Stimulated activated CD4-positive, alpha-beta T cell treated with anti-CD3 and anti-CD28 coated beads, Interleukin-15, amount 100 ng/mL, for 1 hour (primary cell): ENCODE data around the gene KSR2.
"Not testable (repeated sequence)": the region's sequence is repeated elsewhere in the genome, so short reads cannot be mapped to it uniquely, and the experiment has no call there.

Experiments used
- DNase-seq, 2 donors: peaks; one replicate each; pipeline ENCODE4 v3.0.0-alpha.2; 2020; ENCODE audit warnings: low read depth in 1 of 2, low spot score in 1 of 2

KSR2 gene

DNA sequence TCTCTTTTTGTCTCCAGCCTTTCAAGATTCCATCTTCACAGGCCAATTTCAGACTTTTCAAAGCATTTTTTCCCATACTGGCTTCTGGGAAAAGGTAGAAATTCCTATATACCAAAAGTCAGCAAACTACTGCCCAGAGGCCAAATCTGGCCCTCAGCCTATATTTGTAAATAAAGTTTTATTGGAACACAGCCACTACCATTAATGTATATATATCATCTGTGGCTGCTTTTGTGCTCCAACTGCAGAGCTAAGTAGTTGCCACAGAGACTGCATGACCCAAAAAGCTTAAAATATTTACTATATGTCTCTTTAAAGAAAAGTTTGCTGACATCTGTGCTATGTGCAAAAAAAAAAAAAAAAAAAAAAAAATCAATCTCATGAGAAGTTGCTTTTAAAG is 76.3 kb downstream of the KSR2 start:
- DNase-seq = no peak

GRCh38 chr12:117891265-117891664 is 77.5 kb downstream of the KSR2 start:
- not testable (repeated sequence) for DNase-seq

DNA sequence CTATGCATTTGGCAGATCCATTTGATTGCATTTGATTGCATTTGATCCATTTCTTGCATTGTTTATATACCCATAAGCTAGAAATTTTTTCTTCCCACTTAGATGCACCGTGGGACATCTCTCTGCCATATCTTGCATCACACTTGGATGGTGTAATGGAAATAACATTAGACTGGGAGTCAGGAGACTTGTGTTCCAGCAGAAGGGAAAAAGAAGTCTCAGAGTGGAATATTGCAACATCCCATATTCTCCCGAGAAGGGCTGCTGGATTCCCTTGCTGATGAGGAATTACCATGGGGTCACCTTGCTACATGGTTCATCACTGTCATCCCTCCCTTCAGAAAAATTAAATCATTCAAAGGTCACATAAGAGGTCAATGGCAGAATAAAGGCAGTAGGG is 78.1 kb downstream of the KSR2 start:
- no peak for DNase-seq

GRCh38 chr12:117890137-117890536 is 78.7 kb downstream of the KSR2 start:
- DNase-seq = no peak

GRCh38 chr12:117889098-117889497 is 79.7 kb downstream of the KSR2 start:
- DNase-seq = no peak

DNA sequence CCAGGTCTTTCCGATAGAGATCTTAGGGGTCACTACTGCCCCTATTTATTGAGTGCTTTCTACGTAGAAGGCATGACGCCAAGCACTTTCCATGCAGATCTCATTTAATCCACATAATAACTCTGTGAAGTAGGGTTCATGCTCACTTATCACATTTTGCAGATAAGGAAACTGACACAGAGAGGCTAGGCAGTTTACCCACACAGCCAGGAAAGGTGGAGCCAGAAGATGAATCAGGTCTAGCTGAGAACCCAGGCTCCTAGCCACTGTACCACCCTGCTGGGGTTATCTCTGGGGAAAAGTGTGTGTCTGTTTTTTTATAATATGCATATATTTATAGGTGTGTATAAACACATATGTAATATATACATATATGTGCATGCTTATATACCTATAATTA is 83.6 kb downstream of the KSR2 start:
- DNase-seq = no peak

DNA sequence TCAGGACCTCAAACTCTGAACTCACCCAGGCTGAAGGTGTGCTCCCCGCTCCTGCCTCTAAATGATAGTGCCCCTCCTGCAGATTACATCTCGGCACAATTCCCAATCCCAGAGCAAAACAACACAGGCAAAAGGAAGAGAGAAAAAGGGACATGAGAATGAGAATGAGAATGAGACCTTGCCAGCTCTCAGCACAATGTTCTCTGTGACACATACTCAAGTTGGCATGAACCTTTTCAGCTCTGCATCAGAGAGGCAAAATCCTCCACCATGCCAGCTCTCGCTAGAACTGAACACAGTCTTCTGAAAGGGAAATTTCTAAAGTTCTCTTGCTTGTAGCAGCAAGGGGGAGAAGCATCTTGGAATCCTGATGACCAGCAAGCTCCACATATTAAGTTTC is 84.6 kb downstream of the KSR2 start:
- no peak for DNase-seq

DNA sequence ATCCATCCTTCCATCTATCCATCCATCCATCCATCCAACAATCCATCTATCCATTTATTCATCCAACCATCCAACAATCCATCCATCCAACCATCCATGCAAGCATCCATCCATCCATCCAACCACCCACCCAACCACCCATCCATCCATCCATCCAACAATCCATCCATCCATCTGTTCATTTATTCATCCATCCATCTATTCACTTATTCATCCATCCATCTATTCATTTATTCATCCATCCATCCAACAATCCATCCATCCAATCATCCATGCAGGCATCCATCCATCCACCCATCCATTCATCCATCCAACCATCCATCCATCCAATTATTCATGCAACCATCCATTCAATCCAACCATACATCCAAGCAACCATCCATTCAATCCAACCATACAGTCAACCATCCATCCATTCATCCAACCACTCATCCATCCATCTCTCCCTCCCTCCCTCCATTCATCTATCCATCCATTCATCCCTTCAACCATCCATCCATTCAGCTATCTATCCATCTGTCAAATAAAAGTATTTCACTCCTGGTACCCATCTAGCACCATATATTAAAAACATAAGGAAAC is 86.1 kb downstream of the KSR2 start:
- DNase-seq = no peak

DNA sequence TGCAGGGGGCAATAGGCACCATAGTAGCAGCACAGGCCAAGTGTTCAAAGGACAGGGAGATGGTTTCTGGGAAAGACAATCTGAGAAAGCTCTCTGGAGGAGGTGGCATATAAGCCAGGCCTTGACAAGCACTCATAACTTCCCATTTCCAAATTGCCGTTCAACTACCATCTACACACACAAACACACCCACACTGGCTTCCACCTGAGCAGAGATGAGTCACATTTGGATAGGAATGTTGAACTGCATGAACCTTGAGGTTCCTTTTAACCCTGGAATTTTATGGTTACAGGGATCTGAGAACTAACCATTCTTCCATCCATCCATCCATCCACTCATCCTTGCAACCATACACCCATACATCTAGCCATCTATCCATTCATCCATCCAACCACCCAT is 86.6 kb downstream of the KSR2 start:
- no peak for DNase-seq

DNA sequence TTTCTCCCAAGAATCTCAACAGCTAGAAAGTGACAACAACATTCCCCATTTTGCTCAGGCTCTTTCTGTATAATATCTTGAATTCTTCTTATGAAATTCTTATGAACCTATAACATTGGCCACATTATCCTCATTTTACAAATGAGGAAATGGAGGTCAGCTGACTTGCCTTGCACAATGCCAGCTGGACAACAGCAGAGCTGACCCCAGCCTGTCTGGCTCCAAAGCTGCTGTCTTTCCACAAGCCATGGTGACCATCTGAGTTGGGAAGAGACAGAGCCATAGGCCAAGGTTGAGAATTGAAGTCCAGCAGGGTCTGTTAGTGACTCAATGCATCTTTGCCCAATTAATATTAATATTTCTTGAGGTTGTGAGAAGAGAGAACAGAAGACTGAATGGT is 87.3 kb downstream of the KSR2 start:
- no peak for DNase-seq

DNA sequence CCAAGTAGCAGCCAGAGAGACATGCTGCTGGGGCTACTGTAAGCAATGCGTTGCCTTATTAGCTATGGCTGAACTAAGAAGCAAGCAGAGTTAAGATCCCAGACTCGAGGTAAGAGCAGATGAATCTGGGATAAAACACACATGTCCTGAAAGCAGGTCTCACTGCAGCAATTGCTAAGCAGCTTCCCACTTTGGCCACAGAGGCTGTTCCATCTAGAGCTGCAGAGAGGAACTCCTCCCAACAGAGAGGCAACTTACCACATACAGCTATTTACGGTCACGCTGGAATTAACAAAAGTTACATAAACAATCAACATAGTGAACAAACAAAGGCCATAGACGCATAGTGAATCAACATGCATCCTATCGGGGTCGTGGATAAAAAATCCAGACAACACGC is 90.2 kb downstream of the KSR2 start:
- no peak for DNase-seq

GRCh38 chr12:117876436-117876816 is 92.4 kb downstream of the KSR2 start:
- no peak for DNase-seq

DNA sequence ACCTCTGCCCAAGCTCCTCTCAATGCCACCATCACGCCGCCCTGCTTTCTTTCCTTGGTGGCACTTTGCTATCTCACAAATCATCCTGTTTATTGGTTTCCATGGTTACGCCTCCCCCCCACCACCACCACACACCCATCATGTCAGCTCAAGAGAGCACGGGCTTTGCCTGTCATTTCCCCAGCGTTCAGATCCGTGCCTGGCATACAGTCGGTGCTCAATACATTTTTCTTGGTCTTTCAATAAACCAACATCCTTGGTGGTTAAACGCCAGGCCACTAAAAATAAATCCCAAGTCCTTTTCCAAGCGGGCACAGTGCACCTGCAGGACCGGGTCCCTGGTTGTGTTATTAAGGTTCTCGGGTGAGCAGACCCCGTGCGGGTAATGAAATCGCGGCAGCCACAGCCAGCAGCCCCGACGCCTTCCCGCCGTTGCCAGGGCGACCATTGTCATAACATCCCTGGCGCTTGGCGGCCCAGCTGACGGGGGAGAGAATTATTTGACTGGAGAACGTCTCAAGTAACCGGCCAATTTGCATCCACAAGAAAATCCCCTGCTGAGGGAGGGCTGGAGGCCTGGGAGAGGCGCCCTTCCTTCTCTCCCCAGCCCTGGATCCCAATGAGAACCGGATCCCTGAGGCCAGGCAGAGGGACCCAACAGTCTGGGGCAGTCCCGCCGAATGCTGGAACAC is 92.9 kb downstream of the KSR2 start:
- peak in 1 of 2 donors; percentile 4 for DNase-seq

- peak; percentile 28 to 60 for DNase-seq
Measured at GRCh38 chr12:117874842-117875434, 93.9 kb downstream of the KSR2 start.

GRCh38 chr12:117874198-117874597 is 94.6 kb downstream of the KSR2 start:
- not testable (repeated sequence) for DNase-seq

GRCh38 chr12:117872546-117873169 is 96.1 kb downstream of the KSR2 start:
- no peak for DNase-seq

DNA sequence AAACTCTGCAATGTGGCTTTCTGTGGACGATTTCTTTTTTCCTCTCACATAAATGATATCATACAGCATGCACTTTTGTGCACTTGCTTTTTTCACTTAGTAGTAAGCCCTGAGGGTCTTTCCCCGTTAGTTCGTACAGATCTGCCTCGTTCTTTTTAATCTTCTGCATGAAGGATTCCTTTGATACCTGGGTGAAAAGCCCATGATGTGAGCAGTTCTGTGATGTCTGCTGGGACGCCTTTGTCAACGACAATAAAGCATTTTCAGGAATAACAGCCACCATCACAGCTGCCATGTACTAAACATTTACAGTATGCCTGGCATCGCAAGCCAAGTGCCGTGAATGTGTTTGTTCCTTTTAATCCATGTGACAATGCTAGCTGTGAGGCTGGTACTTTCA is 99.2 kb downstream of the KSR2 start:
- DNase-seq = no peak

GRCh38 chr12:117867348-117867747 is 101.4 kb downstream of the KSR2 start:
- DNase-seq = no peak

GRCh38 chr12:117865505-117865904 is 103.3 kb downstream of the KSR2 start:
- DNase-seq = no peak

DNA sequence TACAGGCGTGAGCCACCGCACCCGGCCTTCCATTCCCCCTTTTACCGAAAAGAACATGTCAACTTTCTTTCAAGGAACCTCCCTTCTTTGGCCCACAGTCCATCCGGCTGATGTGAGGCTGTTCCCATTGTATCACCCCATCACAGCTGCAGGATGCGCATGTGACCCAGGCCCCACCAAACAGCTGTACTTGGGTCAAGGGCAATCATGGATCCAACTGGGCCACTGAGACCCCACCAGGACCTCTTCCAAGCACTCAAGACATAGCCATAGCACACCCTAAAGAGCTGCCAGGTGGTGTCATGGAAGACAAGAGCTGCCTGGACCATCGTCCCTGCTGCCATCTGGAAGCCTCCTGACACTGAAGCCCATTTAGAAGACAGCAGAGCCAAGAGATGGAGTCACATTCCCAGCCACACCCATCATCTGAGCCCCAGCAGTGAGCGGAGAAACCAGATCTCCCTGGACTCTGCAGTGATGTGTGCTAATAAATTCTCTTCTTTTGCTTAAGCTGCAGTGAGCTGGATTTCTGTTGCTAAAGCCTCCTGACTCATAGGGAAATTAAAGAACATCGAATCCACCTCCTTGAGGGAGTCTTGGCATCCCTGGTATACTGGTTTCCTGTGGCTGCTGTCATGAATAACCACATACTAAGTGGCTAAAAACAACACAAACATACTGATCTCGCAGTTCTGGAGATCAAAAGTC is 105.6 kb downstream of the KSR2 start:
- DNase-seq = no peak

GRCh38 chr12:117861691-117862090 is 107.1 kb downstream of the KSR2 start:
- no peak for DNase-seq
